ENCODE data around the gene TCF4. TPM values are rescaled to one million over a fixed set of nuclear protein-coding genes. Genes with fewer than 3 reads are reported as not detected.

The TCF4 gene
- total and polyA plus RNA-seq, 7 experiments from 2014 or later: 0.94 to 21.8 (median 2.6) TPM

GRCh38 chr18:55232506-55232905, 355.5 kb downstream of the TCF4 start:
- H3K36me3 ChIP-seq (ENCODE audit: control insufficient read depth in 2 of 3, insufficient read depth in 3 of 3, low read length in 3 of 3): no peaks in the 10 kb centered on the region
- Mint-ChIP-seq H3K36me3 (no peaks in the 10 kb centered on the region), H3K9me3 (peaks cover 0 to 5% (median 0%) of the 10 kb centered on the region in 11 donors), H3K27me3 (no peaks in the 10 kb centered on the region), H3K4me1 (peaks cover 0 to 4% (median 0%) of the 10 kb centered on the region in 7 donors), H3K27ac (no peak overlapping the region), H3K4me3 (no peak overlapping the region)
- ATAC-seq (no peak), DNase-seq (no peak)
- intact Hi-C loops (cut with micrococcal nuclease): loop anchor here (10.0 kb wide), 5 partner anchors 142 to 1482 kb away; partner anchors contain the start of gene TCF4 (in 1 of the 2)
- H3K27ac ChIP-seq (ENCODE audit: low read depth, low read length): no peak overlapping the region
- H3K4me3 ChIP-seq (ENCODE audit: low read length): no peak overlapping the region
- H3K9me3 ChIP-seq (ENCODE audit: control insufficient read depth in 2 of 3, low read length in 3 of 3): no peaks in the 10 kb centered on the region
- no peaks in the 10 kb centered on the region for H3K27me3 ChIP-seq (ENCODE audit: control insufficient read depth in 2 of 2, insufficient read depth in 2 of 2, low read length in 2 of 2)
- ChIA-PET POLR2A (no interaction called here), CTCF (interaction anchor here (0.6 kb wide), 1 partner anchor 9 kb away, joined by 3 read pairs; no protein-coding TSS in a partner anchor)
- H3K4me1 ChIP-seq (ENCODE audit: control insufficient read depth in 2 of 2, insufficient read depth in 2 of 2, low read length in 2 of 2): no peaks in the 10 kb centered on the region

- Mint-ChIP-seq H3K27ac (no peak overlapping the region), H3K27me3 (no peaks in the 10 kb centered on the region), H3K4me1 (peaks cover 0 to 1% (median 0%) of the 10 kb centered on the region in 7 donors), H3K4me3 (no peak overlapping the region), H3K36me3 (no peaks in the 10 kb centered on the region), H3K9me3 (peaks cover 0 to 2% (median 0%) of the 10 kb centered on the region in 11 donors)
- no peak overlapping the region for H3K27ac ChIP-seq (ENCODE audit: low read depth, low read length)
- H3K27me3 ChIP-seq (ENCODE audit: control insufficient read depth in 2 of 2, insufficient read depth in 2 of 2, low read length in 2 of 2): no peaks in the 10 kb centered on the region
- H3K9me3 ChIP-seq (ENCODE audit: control insufficient read depth in 2 of 3, low read length in 3 of 3): no peaks in the 10 kb centered on the region
- no peak overlapping the region for H3K4me3 ChIP-seq (ENCODE audit: low read length)
- no peaks in the 10 kb centered on the region for H3K4me1 ChIP-seq (ENCODE audit: control insufficient read depth in 2 of 2, insufficient read depth in 2 of 2, low read length in 2 of 2)
- POLR2A ChIA-PET: no interaction called here
- H3K36me3 ChIP-seq (ENCODE audit: control insufficient read depth in 2 of 3, insufficient read depth in 3 of 3, low read length in 3 of 3): no peaks in the 10 kb centered on the region
- CTCF ChIA-PET: no interaction called here
- intact Hi-C loops (cut with micrococcal nuclease): loop anchor here (10.0 kb wide), 5 partner anchors 145 to 1485 kb away; partner anchors contain the start of gene TCF4 (in 1 of the 2)
- DNase-seq (no peak), ATAC-seq (no peak)
Observed at GRCh38 chr18:55229682-55230081, 358.3 kb downstream of the TCF4 start.

DNA sequence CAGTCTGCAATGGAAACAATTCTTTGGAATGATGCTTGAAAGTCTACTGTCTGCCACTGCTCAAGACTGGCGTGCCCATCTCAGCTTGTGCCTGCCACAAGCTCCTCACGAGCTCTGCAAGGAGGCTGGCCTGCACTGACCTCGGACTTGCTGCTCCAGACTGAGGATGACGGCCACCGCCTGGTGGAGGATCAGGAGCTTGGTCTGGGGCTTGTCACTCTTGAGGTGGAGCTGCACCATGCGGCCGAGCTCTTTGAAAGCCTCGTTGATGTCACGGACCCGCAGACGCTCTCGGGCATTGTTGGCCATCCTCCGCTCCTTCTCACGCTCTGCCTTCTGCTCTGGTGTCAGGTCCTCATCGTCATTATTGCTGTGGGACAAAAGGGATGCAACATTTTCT, 359.3 kb downstream of the TCF4 start:
- intact Hi-C loops (cut with micrococcal nuclease): no loop called here
- no peaks in the 10 kb centered on the region for H3K36me3 ChIP-seq (ENCODE audit: control insufficient read depth in 2 of 3, insufficient read depth in 3 of 3, low read length in 3 of 3)
- H3K4me1 Mint-ChIP-seq: no peaks in the 10 kb centered on the region
- POLR2A ChIA-PET: no interaction called here
- no peak overlapping the region for H3K27ac ChIP-seq (ENCODE audit: low read depth, low read length)
- H3K9me3 ChIP-seq (ENCODE audit: control insufficient read depth in 2 of 3, low read length in 3 of 3): no peaks in the 10 kb centered on the region
- peaks cover 0 to 2% (median 0%) of the 10 kb centered on the region in 11 donors for H3K9me3 Mint-ChIP-seq
- no peaks in the 10 kb centered on the region for H3K4me1 ChIP-seq (ENCODE audit: control insufficient read depth in 2 of 2, insufficient read depth in 2 of 2, low read length in 2 of 2)
- H3K4me3 ChIP-seq (ENCODE audit: low read length): no peak overlapping the region
- ATAC-seq: no peak
- H3K4me3 Mint-ChIP-seq: no peak overlapping the region
- CTCF ChIA-PET: no interaction called here
- DNase-seq: no peak
- no peaks in the 10 kb centered on the region for H3K27me3 Mint-ChIP-seq
- no peaks in the 10 kb centered on the region for H3K36me3 Mint-ChIP-seq
- H3K27me3 ChIP-seq (ENCODE audit: control insufficient read depth in 2 of 2, insufficient read depth in 2 of 2, low read length in 2 of 2): no peaks in the 10 kb centered on the region
- no peak overlapping the region for H3K27ac Mint-ChIP-seq

GRCh38 chr18:55228191-55228590, 359.8 kb downstream of the TCF4 start:
- no peak overlapping the region for H3K27ac ChIP-seq (ENCODE audit: low read depth, low read length)
- H3K9me3 ChIP-seq (ENCODE audit: control insufficient read depth in 2 of 3, low read length in 3 of 3): no peaks in the 10 kb centered on the region
- no peak overlapping the region for H3K4me3 Mint-ChIP-seq
- H3K36me3 ChIP-seq (ENCODE audit: control insufficient read depth in 2 of 3, insufficient read depth in 3 of 3, low read length in 3 of 3): no peaks in the 10 kb centered on the region
- ATAC-seq (no peak), DNase-seq (no peak)
- H3K4me1 Mint-ChIP-seq: no peaks in the 10 kb centered on the region
- intact Hi-C loops (cut with micrococcal nuclease): no loop called here
- no peaks in the 10 kb centered on the region for H3K27me3 Mint-ChIP-seq
- ChIA-PET CTCF (no interaction called here), POLR2A (no interaction called here)
- no peak overlapping the region for H3K27ac Mint-ChIP-seq
- H3K36me3 Mint-ChIP-seq: no peaks in the 10 kb centered on the region
- no peaks in the 10 kb centered on the region for H3K4me1 ChIP-seq (ENCODE audit: control insufficient read depth in 2 of 2, insufficient read depth in 2 of 2, low read length in 2 of 2)
- H3K4me3 ChIP-seq (ENCODE audit: low read length): no peak overlapping the region
- H3K9me3 Mint-ChIP-seq: peaks cover 0 to 2% (median 0%) of the 10 kb centered on the region in 11 donors
- H3K27me3 ChIP-seq (ENCODE audit: control insufficient read depth in 2 of 2, insufficient read depth in 2 of 2, low read length in 2 of 2): no peaks in the 10 kb centered on the region

- Mint-ChIP-seq H3K27ac (no peak overlapping the region), H3K4me1 (no peaks in the 10 kb centered on the region), H3K36me3 (no peaks in the 10 kb centered on the region), H3K27me3 (no peaks in the 10 kb centered on the region), H3K4me3 (no peak overlapping the region), H3K9me3 (peaks cover 0 to 2% (median 0%) of the 10 kb centered on the region in 11 donors)
- ChIA-PET CTCF (no interaction called here), POLR2A (no interaction called here)
- intact Hi-C loops (cut with micrococcal nuclease): no loop called here
- no peaks in the 10 kb centered on the region for H3K36me3 ChIP-seq (ENCODE audit: control insufficient read depth in 2 of 3, insufficient read depth in 3 of 3, low read length in 3 of 3)
- no peaks in the 10 kb centered on the region for H3K4me1 ChIP-seq (ENCODE audit: control insufficient read depth in 2 of 2, insufficient read depth in 2 of 2, low read length in 2 of 2)
- ATAC-seq (no peak), DNase-seq (no peak)
- no peaks in the 10 kb centered on the region for H3K27me3 ChIP-seq (ENCODE audit: control insufficient read depth in 2 of 2, insufficient read depth in 2 of 2, low read length in 2 of 2)
- H3K9me3 ChIP-seq (ENCODE audit: control insufficient read depth in 2 of 3, low read length in 3 of 3): no peaks in the 10 kb centered on the region
- H3K27ac ChIP-seq (ENCODE audit: low read depth, low read length): no peak overlapping the region
- H3K4me3 ChIP-seq (ENCODE audit: low read length): no peak overlapping the region
Observed at GRCh38 chr18:55227771-55228170, 360.2 kb downstream of the TCF4 start.

DNA sequence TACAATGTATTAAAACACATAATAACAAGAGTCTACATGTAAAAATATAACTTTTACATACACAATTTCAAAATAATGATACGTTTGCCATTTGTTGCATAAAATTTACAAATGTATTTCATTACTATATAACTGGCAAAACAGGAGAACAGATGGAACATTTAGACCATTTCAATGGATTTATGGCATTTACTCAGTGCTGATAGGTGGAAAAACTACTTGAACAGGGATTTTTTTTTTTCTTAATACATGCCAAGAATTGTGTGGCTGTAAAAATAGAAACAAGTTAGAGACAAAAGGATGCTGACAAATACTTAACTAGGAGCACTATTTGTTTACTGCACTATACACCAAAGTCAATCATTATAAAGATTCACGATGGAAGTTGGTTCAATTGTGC, 361.9 kb downstream of the TCF4 start:
- H3K4me1 Mint-ChIP-seq: no peaks in the 10 kb centered on the region
- no peaks in the 10 kb centered on the region for H3K27me3 Mint-ChIP-seq
- no peak for DNase-seq

GRCh38 chr18:55224086-55224625, 363.8 kb downstream of the TCF4 start:
- POLR2A ChIA-PET: no interaction called here
- no peaks in the 10 kb centered on the region for H3K4me1 Mint-ChIP-seq
- ATAC-seq (no peak), DNase-seq (no peak)
- H3K9me3 Mint-ChIP-seq: peaks cover 0 to 7% (median 0%) of the 10 kb centered on the region in 11 donors
- H3K4me3 Mint-ChIP-seq: no peak overlapping the region
- no peak overlapping the region for H3K27ac Mint-ChIP-seq
- no peaks in the 10 kb centered on the region for H3K36me3 Mint-ChIP-seq
- H3K4me1 ChIP-seq (ENCODE audit: control insufficient read depth in 2 of 2, insufficient read depth in 2 of 2, low read length in 2 of 2): no peaks in the 10 kb centered on the region
- no peaks in the 10 kb centered on the region for H3K27me3 ChIP-seq (ENCODE audit: control insufficient read depth in 2 of 2, insufficient read depth in 2 of 2, low read length in 2 of 2)
- H3K4me3 ChIP-seq (ENCODE audit: low read length): no peak overlapping the region
- intact Hi-C loops (cut with micrococcal nuclease): no loop called here
- no peaks in the 10 kb centered on the region for H3K27me3 Mint-ChIP-seq
- CTCF ChIA-PET: interaction anchor here (0.6 kb wide), 1 partner anchor 8 kb away, joined by 3 read pairs; no protein-coding TSS in a partner anchor
- no peaks in the 10 kb centered on the region for H3K9me3 ChIP-seq (ENCODE audit: control insufficient read depth in 2 of 3, low read length in 3 of 3)
- no peaks in the 10 kb centered on the region for H3K36me3 ChIP-seq (ENCODE audit: control insufficient read depth in 2 of 3, insufficient read depth in 3 of 3, low read length in 3 of 3)
- no peak overlapping the region for H3K27ac ChIP-seq (ENCODE audit: low read depth, low read length)

More for the DNA sequence above, 361.9 kb downstream of the TCF4 start:
- no peak overlapping the region for H3K27ac ChIP-seq (ENCODE audit: low read depth, low read length)
- no peak for ATAC-seq
- Mint-ChIP-seq H3K4me3 (no peak overlapping the region), H3K9me3 (no peaks in the 10 kb centered on the region), H3K36me3 (no peaks in the 10 kb centered on the region), H3K27ac (no peak overlapping the region)
- H3K27me3 ChIP-seq (ENCODE audit: control insufficient read depth in 2 of 2, insufficient read depth in 2 of 2, low read length in 2 of 2): no peaks in the 10 kb centered on the region
- H3K4me1 ChIP-seq (ENCODE audit: control insufficient read depth in 2 of 2, insufficient read depth in 2 of 2, low read length in 2 of 2): no peaks in the 10 kb centered on the region
- ChIA-PET CTCF (no interaction called here), POLR2A (no interaction called here)
- no peak overlapping the region for H3K4me3 ChIP-seq (ENCODE audit: low read length)
- H3K36me3 ChIP-seq (ENCODE audit: control insufficient read depth in 2 of 3, insufficient read depth in 3 of 3, low read length in 3 of 3): no peaks in the 10 kb centered on the region
- intact Hi-C loops (cut with micrococcal nuclease): no loop called here
- no peaks in the 10 kb centered on the region for H3K9me3 ChIP-seq (ENCODE audit: control insufficient read depth in 2 of 3, low read length in 3 of 3)

Data from naive thymus-derived CD4-positive, alpha-beta T cell (primary cell).